ENCODE data around the gene IP6K3.

Gene IP6K3

DNA sequence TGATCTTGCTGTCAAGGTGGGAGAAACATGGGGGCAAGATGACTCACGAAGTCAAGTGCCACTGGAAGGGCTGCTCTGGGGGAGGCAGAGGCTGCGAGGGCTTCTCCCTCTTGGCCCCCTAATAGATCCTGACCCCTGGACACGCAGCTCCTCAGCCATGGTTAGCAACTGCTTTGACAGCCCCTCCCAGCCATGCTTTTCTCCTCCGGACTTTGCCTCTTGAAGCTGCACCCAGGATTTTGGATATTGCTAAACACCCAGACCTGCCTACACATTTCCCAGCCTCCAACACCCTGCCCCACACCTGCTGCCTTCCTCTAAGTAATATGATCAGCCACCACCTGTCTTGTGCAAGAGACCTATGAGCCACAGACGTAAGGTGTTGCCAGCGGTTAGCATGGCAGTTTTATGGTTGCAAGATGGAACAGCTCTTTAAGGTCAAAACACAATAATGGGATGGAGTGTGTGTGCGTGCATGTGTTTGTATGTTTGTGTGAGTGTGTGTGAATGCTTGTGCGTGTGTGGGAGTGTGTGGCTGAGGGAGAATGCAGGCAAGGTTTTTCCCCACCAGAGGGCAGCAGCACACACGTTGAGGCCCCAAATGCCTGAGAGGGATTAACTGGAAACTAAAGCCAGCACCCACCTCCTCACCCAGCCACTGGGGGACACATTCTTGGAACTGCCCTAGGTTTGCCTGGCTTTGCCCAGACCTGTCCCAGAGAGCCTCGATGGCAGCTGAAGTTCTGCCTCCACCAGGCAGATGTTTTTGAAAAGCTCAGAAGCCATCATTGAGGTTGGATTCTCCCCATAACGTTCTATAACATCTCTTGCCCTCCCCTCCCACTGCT lies 2.5 kb downstream of the IP6K3 start:
- DNase-seq (ENCODE audit: low read depth in 3 of 3, low spot score in 1 of 3), result peak; percentile 35 to 63 (median 50)

GRCh38 chr6:33742837-33743236 lies 3.9 kb downstream of the IP6K3 start:
- no peak for DNase-seq (ENCODE audit: low read depth in 3 of 3, low spot score in 1 of 3)

- no peak for DNase-seq (ENCODE audit: low read depth in 3 of 3, low spot score in 1 of 3)
These were observed 4.6 kb downstream of the IP6K3 start for GRCh38 chr6:33742092-33742491.

DNA sequence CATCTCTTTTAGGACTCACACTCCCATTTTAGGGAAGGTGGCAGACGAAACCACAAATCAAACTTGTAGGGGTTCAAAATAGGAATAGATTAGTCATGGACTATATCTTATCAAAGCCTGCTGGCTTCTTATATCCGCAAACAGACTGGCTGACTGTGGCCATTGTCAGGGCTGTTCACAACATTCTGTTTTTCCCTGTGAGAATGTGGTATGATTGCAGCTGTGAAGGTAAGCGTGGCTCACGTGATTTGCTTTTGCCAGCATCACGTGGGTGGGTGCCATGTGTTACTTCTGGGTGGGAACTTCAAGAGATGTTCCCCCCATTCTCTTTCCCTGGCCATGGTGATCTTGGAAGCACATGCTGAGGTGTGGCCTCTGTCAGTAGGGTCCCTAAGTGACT lies 5.9 kb downstream of the IP6K3 start:
- no peak for DNase-seq (ENCODE audit: low read depth in 3 of 3, low spot score in 1 of 3)

- DNase-seq (ENCODE audit: low read depth in 3 of 3, low spot score in 1 of 3), result no peak
These were observed 6.5 kb downstream of the IP6K3 start for GRCh38 chr6:33740204-33740608.

- DNase-seq (ENCODE audit: low read depth in 3 of 3, low spot score in 1 of 3), result no peak
These were observed 7.1 kb downstream of the IP6K3 start for GRCh38 chr6:33739571-33739970.

DNA sequence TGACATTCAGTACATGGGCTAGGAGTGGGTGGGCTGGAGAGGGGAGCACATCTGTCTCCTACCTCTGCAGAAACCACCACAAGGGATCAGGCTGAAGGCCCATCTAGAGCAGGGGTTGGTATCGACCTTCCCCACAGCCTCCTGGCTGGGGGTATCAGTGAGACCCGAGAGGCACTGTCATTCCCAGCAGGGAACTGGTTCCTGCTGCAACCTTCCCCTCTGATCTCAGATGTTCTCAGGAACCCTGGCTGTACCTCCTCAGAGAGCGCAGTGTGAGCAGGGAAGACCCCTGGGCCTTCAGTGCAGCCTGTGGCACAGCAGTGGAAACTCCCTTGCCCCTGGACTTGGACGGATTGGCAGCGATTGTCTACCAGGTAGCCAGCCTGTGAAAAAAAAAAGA lies 7.8 kb downstream of the IP6K3 start:
- DNase-seq (ENCODE audit: low read depth in 3 of 3, low spot score in 1 of 3), result no peak

GRCh38 chr6:33738153-33738552 lies 8.6 kb downstream of the IP6K3 start:
- no peak for DNase-seq (ENCODE audit: low read depth in 3 of 3, low spot score in 1 of 3)

DNA sequence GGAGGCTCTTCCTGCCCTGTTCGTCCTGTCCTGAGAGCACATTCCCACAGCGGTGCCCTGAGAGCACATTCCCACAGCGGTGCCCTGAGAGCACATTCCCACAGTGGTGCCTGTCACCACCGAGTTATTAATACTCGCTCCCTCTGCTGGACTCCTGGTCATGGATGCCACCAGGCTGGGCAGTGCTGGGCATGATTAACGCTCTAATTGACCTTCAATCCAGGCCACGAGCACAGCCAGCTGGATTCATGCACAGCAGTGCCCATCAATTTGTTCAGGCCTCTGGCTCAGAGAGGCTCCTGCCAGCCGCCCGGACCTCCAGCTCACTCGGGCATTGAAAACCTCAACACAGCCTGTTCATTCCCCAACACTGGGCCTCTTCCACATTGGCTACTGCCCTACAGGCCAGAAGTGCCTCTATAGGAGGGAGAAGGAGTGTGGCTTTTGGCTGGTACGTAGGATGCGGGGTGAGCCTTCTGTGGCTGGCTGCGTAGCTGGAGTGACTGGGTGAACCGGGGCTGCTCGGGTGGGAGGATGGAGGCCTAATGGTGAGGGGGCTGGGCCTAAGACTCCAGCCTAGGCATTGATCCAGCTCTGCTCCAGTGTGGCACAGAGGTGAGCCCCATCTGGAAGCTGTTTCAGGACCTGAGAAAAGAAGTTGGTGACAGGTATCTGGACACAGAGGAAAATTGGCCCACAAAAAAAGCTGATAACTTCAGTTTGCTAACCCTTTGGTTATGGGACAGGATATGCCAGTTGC lies 9.3 kb downstream of the IP6K3 start:
- no peak for DNase-seq (ENCODE audit: low read depth in 3 of 3, low spot score in 1 of 3)

GRCh38 chr6:33735216-33735615 lies 11.5 kb downstream of the IP6K3 start:
- no peak for DNase-seq (ENCODE audit: low read depth in 3 of 3, low spot score in 1 of 3)

GRCh38 chr6:33733709-33734007 lies 13.0 kb downstream of the IP6K3 start:
- no peak for DNase-seq (ENCODE audit: low read depth in 3 of 3, low spot score in 1 of 3)

- no peak for DNase-seq (ENCODE audit: low read depth in 3 of 3, low spot score in 1 of 3)
These were observed 13.6 kb downstream of the IP6K3 start for GRCh38 chr6:33732817-33733708.

- no peak for DNase-seq (ENCODE audit: low read depth in 3 of 3, low spot score in 1 of 3)
These were observed 14.3 kb downstream of the IP6K3 start for GRCh38 chr6:33732385-33732784.

DNA sequence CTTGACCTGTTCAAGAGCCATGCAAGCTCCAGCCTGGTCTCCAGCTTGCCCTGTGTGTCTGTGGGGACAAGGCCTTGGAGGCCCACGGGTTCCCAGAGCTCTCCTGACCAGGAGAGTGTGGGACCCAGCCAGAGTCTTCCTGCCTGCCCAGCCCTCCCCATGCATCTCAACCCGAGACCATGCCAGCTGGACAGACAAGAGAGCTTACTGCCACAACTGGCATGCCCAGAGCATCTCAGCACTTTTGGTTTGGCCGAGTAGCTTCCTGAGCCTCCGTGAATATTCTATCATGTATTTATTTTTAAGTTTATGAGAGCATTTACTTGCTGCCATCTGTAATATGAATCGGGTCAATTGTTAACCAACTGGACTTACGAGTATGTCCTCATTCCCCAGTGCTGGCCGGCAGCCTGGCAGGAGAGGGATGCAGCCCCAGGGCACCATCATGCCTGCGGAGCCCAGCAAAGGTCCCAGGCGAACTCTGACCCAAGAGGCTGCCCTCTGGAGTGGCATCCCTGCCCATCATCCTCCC lies 14.9 kb downstream of the IP6K3 start:
- no peak for DNase-seq (ENCODE audit: low read depth in 3 of 3, low spot score in 1 of 3)

DNA sequence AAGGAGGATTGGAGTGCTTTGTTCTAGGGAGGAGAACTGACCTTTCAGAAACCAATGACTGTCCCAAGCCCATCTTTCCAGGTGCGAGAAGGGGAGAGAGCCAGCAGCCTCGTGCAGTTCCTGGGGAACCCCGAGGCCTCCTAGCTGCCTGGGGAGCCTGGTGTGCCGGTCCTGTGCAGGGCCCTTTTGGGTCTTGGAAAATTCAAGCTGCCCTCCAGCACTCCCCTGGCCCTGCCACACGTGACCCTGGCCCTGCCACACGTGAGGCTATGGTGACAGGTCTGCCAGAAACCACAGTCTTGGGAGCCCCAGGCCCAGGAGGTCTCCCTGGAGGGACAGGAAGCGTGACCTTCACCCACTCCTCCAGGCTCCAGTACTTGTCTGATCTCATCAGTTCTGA lies 15.7 kb downstream of the IP6K3 start:
- no peak for DNase-seq (ENCODE audit: low read depth in 3 of 3, low spot score in 1 of 3)

- no peak for DNase-seq (ENCODE audit: low read depth in 3 of 3, low spot score in 1 of 3)
These were observed 16.1 kb downstream of the IP6K3 start for GRCh38 chr6:33730611-33731010.

DNA sequence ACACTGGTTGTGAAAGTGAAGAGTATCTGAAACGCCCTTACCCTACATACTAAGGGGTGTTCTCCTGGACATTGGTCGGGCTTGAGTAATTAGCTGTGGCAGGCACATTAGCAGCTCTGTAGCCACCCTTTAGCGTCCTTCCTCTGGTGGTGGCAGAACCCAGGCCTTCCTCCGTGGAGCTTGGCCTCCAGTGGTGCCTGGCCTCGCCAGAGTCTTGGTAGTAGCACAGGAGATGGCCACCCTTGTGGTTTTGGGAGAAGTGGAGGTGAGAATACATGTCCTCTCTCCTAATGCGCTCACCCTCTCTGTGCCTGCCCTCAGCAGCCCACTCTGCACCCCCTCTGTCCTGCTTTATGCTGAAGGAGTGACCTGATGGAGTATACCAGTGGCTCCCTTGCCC lies 17.6 kb downstream of the IP6K3 start:
- DNase-seq (ENCODE audit: low read depth in 3 of 3, low spot score in 1 of 3), result no peak

GRCh38 chr6:33728438-33728837 lies 18.3 kb downstream of the IP6K3 start:
- no peak for DNase-seq (ENCODE audit: low read depth in 3 of 3, low spot score in 1 of 3)

GRCh38 chr6:33727932-33728331 lies 18.8 kb downstream of the IP6K3 start:
- DNase-seq (ENCODE audit: low read depth in 3 of 3, low spot score in 1 of 3), result no peak

- no peak for DNase-seq (ENCODE audit: low read depth in 3 of 3, low spot score in 1 of 3)
These were observed 19.6 kb downstream of the IP6K3 start for GRCh38 chr6:33727126-33727525.

- DNase-seq (ENCODE audit: low read depth in 3 of 3, low spot score in 1 of 3), result no peak
These were observed 20.0 kb downstream of the IP6K3 start for GRCh38 chr6:33726696-33727095.

Measured in stimulated activated CD4-positive, alpha-beta T cell treated with anti-CD3 and anti-CD28 coated beads, TNF-alpha, amount 100 ng/mL, for 1 hour (primary cell).